HG02885 (cell line): ENCODE results near the gene NSUN2.
"Not testable (repeated sequence)": the region's sequence is repeated elsewhere in the genome, so short reads cannot be mapped to it uniquely, and the experiment has no call there.

Experiments used
- ATAC-seq: cut with Tn5 transposase; IDR thresholded peaks from one replicate; pipeline ENCODE4 v1.9.1; 2021; ENCODE audit warnings: mild to moderate bottlenecking; ENCODE audit not compliant: unreplicated experiment, poor library complexity

The NSUN2 gene

DNA sequence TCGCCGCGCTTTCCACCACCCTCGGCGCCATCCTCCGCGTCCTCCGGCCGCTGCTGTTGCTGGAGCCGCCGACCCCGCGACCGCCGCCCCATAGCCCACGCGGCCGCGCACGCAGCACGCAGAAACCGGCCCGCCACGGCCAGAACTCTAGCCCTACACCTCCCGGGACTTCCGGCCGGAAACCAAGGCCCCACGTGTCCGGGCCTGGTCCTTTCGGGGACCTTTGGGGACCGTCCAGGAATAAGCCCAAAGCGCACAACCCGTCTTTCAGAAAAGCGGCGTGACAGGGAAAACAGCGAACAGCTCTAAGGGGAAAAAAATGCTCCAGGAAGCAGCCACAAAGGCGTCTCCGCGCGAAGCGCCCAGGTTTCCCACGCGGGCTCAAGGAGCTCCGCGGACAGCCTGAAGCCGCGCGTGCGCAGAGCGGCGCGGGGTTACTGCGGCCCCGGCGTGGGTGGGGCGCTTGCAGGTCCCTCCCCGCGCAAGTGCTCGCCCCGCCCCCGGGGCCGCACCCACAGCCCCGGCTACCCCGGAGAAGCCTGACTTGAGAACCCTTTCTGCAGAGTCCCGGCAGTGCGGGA, at the start of gene NSUN2, which contains the start of gene SRD5A1:
Gene NSUN2 (minus strand): TSS at position 157 of the 581 bp plus-strand sequence. CDS start 65 bp downstream, at position 92.
Gene SRD5A1 (plus strand): TSS at position 553 of the 581 bp plus-strand sequence. CDS start 137 bp downstream, outside the sequence.
- ATAC-seq = peak; percentile 87

DNA sequence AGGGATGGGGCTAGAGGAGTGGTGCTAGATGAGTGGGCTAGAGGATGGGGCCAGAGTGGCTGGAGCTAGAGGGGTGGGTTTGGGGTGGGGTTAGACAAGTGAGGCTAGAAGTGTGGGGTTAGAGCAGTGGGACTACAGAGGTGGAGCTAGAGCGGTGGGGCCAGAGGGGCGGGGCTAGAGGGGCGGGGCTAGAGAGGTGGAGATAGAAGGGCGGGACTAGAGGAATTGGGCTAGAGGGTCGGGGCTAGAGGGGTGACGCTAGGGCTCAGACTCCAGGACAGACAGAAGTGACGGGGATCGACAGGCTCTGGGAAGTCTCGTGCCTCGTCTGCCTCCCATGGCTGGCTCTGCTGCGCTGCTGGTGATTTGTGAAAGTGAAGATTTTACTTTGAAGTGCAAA, 49.4 kb upstream of the NSUN2 start:
- ATAC-seq = no peak

DNA sequence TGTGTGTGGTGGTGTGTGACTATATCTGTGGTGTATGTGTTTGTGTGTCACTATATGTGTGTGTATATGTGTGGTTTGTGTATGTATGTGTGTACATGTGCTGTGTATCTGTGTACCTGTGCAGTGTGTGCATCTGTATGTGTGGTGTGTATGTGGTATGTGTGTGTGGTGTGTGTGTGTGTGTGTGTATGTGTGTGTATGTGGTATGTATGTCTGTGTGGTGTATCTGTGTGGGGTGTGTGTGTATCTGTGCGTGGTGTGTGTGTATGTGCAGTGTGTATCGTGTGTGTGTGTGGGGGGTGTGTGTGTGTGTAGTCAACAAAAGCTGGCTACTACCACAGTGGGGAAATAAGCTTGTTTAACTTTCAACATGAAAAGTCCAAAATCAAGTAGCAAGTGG, 48.8 kb upstream of the NSUN2 start:
- no peak for ATAC-seq

DNA sequence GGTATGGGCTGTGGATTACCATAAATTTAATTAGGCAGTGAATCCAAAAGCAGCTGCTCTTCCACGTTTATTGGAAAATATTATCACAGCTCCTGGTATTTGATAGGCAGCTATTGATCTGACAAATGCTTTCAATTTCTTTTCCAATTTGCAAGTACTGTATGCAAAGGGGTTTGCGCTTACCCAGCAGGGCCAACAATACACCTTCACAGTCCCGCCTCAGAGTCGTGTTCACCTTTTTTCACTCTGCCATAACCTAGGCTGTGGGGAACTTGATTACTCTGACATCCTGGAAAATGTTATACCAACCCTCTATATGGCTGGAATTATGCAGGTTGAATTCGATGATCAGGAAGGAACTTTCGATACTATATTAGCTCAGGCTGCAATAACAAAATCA, 48.1 kb upstream of the NSUN2 start:
- no peak for ATAC-seq

DNA sequence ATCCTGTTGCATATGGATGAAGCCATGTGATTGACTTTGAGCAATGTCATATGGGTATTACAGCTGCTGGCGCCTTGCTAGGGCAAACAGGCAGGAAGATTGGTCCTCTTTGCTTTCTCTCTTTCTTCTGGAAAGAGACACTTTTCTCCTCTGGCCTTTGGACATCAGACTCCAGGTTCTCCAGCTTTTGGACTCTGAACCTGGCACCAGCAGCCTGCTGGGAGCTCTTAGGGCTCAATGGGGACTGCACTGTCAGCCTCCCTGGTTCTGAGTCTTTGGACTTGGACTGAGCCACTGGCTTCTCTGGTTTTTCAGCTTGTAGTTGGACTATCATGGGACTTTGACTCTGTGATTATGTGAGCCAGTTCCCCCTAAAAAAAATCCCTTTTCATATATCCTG, 45.5 kb upstream of the NSUN2 start:
- ATAC-seq = no peak

DNA sequence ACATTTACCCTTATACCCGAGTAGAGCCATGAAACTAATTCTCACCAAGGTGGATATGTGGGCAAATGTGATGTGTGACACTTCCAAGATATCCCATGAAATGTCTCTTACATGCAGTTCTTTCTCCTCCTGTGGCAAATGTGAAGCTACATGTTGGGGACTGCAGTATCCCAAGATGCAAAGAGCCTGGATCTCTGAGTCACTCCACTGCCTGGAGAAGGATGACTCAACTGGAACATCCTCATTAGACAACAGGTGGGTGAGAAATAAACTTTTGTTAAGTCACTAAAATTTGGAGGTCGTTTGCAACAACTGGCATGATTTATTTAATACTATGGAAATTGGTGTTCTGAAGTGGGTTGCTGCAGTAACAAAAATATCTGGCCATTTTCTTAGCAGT, 43.9 kb upstream of the NSUN2 start:
- ATAC-seq = no peak

DNA sequence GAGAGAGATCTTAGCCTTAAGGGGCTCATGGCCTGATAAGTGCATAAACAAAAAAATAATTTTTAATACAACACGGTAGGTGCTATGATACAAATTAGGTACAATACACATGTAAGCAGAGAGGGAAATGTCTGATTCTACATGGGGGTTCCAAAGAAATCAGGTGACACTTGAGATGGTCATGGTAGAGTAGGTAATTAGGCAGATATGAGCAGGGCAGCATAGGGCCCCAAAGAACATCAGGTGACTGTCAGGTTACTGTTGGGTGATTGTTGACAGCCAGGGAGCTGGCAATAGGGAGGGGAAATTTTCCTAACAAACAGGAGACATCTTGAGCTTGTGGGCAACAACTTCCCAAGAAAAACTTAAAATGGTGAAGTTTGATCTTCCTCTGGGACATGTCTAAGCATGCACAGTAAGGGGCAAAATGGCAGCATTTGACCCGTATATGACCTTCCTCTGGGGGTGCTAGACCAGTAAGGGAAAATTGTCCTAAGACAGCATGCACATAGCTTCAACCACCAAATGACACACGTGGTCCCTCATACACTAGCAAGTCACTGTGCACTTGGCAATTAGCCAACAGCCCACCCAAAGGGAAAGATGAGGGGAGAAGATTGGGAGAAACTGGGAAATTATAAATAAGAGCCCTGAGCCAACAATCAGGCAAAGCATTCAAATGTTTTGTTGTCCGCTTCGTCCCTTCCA, 43.1 kb upstream of the NSUN2 start:
- ATAC-seq = no peak

DNA sequence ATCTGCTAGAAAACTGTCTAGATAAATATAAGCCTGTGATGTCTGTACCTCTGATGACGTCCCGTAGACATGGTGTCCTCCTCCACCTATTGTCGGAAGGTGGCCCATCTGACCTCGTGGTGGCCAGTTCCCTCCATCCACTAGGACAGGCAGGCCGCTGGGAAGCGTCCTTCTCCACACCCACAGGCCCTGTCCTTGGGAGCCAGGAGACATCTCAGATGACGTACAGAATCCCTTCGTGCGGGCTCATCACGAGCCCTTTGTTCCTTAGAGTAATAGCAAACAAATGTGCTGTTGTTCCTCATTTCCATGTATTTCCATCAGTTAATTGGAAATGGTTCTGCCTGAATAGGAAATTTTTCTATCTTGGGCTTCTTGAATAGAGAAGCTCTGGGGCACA, 42.0 kb upstream of the NSUN2 start:
- no peak for ATAC-seq

DNA sequence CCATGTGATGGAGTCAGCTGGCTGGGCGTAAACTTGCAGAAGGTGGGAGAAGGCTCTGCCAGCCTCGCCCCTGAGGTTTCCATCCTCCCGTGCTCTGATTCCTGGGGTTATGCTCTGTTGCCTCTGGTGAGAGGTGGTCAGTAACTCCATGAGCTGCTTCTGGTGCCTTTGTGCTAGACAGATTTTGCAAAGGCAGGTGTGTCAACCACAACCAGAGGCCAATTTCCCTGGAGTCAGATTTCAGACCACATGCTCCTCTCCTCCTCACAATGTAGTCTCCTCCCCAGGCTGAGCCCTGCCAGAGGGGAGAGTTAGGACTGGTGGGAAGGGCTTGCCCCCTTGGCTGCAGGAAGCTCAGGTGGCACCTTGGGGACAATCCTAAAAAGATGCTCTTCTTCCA, 41.6 kb upstream of the NSUN2 start:
- no peak for ATAC-seq

DNA sequence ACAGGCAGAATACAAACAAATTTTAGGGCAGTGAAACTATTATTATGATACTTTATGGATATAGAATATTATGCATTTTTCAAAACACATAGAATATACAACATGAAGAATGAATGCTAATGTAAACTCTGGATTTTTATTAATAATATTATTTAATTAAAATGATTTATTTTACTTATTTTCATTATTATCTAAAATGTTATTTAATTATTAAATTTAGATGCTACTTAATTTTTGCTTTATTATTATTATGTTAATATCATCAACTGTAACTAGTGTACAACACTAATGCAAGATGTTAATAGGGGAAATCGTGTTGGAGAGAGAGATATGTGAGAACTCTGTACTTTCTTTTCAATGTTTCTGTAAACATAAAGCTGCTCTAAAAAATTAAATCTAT, 41.1 kb upstream of the NSUN2 start:
- ATAC-seq = no peak

DNA sequence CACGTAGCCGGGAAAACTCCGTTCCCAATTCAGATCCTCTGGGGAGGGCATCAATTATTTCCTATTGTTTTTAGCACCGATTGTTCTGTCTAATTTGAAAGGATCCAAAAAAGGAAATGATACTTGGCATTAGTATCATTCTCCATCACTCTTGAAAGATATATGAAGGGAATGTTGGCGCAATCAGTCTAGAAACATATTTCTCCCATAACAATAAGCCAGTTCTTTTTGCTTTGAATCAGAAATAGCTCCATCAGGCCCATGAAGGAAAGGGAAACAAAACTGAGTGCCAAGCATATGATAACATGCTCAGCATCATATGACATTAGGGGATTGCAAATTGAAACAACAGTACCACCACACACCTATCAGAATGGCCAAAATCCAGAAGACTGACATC, 40.2 kb upstream of the NSUN2 start:
- no peak for ATAC-seq

DNA sequence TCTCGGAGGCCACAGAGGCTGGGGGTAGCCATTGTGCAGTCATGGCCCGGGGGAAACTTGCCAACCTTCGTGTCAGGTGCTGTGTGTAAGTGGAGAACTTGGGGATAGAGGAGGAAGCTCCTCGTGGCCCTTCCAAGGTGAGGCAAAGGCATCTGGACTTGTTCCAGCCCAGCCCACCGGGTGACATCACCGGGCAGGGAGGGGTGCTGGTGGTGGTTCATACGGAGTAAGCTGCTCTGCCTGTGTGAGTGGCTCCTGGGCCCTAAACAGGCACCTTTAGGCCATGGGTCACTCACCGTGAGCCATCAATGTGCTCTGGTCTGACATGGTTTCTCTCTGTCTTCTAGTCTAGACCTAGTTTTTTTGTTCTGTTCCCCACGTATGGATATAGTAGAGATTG, 35.9 kb upstream of the NSUN2 start:
- not testable (repeated sequence) for ATAC-seq

DNA sequence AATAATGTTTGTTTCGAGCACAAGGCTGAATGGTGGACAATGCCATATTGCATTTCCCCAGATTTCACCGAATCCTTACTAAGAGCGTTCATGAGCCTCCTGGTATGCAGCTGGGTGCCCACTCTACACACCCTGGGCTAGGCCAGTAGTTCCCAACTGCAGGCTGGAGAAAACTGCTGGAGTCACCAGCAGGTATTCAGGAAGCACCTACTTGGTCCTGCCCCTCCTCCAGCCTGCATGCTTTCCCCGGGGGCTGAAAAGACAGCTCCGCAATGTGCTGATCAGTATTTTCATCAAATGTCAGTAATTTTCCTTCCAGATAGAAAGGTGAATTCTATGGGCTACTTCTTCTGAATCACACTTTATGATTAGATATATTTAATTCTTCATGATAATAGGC, 34.8 kb upstream of the NSUN2 start:
- no peak for ATAC-seq

DNA sequence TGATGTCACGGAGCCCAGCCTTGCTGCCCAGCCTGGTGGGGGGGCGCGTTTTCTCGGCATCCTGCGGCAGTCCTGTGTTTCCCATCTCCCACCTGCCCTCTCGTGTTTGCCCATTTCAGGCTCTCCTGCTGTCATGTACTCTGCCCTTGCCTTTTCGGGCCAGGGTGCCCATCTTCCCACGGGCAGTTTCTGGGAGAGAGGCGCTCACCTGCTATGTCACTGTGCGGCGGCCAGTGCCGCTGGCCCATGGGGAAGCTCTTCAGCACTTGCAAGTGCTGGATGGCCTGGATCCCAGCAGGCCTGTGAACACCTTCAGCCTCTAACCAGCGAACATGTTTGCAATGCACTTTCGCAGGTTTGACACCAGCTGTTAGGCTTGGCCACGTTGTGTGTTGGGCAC, 33.9 kb upstream of the NSUN2 start:
- ATAC-seq = no peak

DNA sequence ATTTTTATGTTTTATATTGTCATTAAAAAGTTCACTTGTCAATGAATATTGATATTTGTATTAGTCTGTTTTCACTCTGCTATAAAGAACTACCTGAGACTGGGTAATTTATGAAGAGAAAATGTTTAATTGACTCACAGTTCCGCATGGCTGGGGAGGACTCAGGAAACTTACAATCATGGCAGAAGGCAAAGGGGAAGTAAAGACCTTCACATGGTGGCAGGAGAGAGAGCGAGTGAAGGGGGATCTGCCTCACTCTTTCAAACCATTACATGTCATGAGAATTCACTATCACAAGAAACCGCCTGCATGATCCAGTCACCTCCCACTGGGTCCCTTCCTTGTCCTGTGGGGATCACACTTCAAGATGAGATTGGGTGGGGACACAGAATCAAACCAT, 27.8 kb upstream of the NSUN2 start:
- peak; percentile 62 for ATAC-seq

DNA sequence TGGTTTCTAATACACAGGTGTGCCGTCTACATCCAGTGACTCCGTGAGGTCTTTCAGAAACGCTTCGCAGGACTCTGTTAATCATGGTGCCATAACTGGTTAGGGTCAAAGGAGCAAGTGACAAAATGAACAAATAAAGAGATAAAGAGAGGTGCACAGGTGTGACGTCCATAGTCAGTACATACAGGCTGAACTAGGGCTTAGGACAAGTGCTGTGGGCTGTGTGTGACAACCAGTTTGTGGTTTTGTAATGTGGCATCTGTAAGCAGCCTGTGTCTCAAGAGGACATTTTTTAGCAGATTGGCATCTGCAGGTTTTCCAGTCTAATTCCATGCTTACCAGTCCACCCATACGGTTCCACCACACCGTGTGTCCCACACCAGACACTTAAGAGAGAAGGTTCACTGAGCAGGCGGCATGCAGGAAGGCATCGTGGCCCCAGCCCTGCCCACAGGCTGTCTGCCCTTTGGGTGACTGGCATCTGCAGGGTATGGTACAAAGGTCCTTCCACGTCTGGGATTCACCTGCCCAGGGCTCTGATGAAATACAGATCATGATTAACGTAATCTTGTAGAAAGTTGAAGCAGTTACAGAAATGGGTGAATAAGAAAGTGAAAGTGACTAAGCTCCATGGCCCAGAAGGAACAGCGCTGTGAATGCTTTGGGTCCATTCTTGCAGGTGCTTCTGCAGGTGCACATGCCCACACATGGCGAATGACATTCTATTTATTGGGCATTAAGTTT, 27.3 kb upstream of the NSUN2 start:
- peak; percentile 86 for ATAC-seq

DNA sequence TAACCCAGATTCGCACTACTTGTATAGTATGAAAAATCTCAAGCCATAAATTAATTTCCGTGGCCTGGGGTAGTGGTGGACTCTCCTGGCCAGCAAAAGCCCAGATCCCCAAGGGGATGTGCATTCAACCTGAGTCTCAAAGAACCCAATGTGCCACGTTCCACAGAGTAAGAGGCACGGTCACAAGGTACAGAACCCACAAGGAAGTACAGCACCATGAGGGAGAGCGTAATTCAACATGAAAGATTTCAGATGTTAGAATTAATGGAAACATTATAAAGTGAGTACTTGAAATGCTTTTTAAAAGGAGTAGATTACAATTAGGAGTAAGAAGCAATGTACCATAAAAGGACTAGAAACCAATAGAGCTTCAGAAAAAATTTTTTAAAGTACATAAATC, 23.8 kb upstream of the NSUN2 start:
- no peak for ATAC-seq

DNA sequence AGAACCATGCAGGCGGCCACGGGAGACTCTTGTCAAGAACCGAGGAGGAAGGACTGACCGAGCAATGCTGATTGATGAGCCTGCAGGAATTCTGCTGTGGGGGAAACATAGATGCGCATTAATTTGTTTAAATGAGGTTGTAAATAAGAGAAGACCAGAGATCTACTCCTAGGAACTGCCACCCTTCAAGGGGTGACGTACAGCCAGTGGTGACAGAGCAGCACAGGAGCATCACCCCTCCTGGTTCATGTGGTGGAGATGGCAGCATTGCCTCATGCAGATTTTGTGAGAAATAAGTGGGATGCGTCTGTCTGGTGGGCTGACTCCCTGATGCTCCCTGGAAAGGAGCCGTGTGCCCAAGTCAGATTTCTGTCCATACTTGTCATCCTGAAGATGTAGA, 22.6 kb upstream of the NSUN2 start:
- no peak for ATAC-seq

DNA sequence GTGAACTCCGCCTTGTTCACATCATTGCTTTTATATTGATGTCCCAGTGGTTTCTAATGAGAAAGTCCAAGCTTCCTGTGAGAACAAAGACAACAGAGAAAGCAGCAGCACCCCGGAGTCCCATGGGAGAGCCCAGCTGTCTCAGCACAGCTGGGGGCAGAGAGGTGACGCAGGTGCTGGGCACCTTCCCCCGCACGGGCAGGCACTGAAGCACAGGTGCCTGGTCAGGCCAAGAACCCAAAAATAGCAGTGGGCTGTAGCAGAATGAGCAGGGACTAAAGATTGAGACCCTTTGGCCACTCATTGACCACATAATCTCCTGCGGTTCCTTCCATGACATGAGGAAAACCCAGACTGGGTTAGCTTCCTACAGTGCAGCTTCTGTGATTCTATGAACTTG, 19.2 kb upstream of the NSUN2 start:
- peak; percentile 95 for ATAC-seq

DNA sequence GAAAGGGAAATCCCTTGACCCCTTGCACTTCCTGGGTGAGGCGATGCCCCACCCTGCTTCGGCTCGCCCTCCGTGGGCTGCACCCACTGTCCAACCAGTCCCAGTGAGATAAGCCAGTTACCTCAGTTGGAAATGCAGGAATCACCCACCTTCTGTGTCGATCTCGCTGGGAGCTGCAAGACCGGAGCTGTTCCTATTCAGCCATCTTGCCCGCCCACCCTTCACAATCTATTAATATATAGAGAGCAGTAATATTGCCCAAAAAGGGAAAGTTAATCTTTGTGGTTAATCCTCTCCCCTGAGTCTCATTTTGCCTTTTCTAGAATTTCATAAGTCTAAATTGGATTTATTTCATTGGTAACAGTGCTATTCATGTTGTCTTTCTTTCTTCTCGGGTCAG, 16.8 kb upstream of the NSUN2 start:
- ATAC-seq = no peak

DNA sequence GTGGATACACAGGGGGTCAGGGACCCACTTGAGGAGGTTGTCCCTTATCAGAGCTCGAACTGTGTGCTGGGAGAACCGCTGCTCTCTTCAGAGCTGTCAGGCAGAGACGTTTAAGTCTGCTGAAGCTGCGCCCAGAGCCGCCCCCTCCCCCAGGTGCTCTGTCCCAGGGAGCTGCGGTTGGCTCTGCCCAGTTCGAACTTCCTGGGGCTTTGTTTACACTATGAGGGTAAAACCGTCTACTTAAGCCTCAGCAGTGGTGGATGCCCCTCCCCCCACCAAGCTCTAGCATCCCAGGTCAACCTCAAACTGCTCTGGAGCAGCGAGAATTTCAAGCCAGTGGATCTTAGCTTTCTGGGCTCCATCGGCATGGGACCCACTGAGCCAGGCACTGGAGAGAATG, 16.3 kb upstream of the NSUN2 start:
- ATAC-seq = no peak
